NCI-H774 (cell line): ENCODE data around the gene SGCA.

Experiments used
- DNase-seq: peaks from one replicate; lab custom pipeline; 2025; lab: John Stamatoyannopoulos, UW

Gene SGCA

GRCh38 chr17:50182783-50183420, 17.1 kb downstream of the SGCA start:
- no peak for DNase-seq

DNA sequence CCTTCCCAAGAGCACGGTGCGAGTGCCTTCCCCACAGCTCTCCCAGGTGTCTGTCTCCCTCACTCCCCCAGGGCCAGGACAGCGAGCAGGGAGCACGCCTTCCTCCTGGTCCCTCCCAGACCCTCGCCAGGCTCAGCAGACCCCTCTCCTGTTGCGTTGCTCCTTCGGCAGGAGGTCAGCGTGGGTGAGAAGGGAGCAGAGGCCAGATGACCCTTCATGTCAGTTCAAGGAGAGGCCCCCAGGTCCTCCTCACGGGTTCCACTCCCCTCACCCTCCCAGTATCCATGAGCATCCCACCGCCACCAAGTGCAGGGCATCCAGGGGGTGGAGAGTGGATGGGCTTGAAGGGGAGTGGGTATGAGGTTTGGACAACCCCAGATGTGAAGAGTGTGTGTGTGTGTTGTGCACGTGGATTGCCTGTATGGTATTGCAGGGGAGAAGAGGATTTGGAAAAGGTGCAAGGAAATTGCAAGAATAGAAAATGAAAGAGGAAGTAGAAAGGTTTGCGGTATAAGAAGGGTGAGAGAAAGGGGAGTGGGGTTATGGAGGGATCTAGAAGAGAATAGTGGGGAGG, 17.7 kb downstream of the SGCA start:
- no peak for DNase-seq

DNA sequence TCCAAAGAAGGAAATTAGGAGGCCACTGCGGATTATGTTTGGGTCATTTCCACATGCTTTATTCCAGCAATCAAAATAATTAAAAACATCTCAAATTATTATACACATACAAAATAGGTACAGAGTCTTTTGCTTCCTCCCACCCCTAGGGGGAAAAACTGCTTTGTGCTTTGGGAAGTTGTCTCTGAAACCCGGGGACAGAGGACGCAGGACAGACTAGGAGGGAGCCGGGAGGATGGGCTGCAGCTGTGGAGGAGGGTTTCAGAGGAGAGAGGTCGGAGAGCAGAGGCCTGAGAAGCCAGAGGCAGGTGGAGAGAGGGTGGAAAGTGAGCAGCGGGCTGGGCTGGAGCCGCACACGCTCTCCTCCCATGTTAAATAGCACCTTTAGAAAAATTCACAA, 18.3 kb downstream of the SGCA start:
- no peak for DNase-seq

DNA sequence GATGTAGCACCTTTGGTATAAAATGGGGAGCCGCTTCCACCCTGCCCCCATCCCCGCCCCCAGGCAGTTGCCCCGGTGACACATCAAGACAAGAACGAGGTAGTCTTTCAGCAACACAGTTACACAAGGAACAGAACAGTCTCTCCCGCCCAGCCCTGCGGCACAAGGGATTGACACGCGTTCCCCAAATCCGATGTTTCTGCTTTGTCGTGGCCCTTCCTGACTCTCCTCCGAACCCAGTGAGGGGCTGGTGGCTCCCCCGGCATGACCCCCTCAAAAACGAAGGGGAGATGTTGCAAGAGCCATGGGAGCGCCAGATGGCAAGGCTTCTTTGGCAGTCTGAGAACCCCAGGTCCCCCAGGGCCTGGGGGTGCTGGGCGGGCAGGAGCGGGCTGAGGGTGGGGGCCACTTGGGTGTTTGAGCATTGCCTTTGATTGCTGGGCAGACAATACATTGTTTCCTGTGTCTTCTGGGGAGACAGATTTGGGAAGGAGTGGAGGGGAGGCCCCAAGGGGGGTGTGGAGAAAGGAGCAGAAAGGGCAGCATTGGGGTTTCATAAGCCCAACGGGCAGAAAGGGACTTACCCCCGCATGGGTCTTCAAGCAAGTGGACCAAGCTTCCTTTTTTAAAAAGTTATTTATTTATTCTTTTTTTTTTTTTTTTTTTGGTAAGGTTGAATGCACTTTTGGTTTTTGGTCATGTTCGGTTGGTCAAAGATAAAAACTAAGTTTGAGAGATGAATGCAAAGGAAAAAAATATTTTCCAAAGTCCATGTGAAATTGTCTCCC, 19.0 kb downstream of the SGCA start:
- no peak for DNase-seq

DNA sequence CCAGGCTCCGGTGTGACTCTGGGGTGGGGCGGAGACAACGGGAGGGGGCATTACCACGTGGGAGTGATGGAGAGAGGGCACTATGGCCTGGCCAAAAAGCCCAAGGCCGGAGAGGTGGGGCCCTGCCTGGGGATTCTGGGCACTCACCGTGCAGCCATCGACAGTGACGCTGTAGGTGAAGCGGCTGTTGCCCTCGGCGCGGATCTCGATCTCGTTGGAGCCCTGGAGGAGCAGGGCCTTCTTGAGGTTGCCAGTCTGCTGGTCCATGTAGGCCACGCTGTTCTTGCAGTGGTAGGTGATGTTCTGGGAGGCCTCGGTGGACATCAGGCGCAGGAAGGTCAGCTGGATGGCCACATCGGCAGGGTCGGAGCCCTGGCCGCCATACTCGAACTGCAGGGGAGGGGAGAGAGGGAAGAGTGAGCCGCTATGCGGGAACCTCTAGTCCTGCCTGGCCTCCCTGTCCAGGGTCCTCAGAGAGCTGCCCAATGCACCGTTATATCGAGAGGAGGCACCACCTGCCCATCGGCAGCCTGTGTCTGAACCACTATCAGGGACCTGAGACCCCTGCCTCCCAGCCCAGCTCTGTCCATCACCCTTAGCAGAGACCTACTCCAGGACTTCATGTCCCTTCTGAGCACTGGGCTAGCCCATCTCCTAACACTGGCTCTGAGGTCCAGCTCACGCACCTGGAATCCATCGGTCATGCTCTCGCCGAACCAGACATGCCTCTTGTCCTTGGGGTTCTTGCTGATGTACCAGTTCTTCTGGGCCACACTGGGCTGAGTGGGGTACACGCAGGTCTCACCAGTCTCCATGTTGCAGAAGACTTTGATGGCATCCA, 20.0 kb downstream of the SGCA start:
- no peak for DNase-seq

GRCh38 chr17:50186661-50187393, 21.0 kb downstream of the SGCA start:
- no peak for DNase-seq

GRCh38 chr17:50187394-50187725, 21.6 kb downstream of the SGCA start:
- no peak for DNase-seq

- DNase-seq = no peak
Observed at GRCh38 chr17:50187751-50188530, 22.1 kb downstream of the SGCA start.

DNA sequence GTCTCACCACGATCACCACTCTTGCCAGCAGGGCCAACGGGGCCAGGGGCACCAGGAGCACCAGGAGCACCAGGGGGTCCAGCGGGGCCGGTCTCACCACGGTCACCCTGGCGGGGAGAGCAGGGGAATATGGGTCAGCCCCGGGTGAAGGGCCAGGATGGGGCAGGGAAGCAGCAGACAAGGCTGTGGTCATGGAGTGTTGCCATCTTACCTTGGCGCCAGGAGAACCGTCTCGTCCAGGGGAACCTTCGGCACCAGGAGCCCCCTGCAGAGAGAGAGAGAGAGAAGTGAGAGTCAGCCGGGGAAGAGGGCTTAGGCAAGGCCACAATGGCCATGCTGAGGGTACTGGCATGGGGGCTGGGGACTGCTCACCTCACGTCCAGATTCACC, 22.7 kb downstream of the SGCA start:
- no peak for DNase-seq

GRCh38 chr17:50188921-50189549, 23.2 kb downstream of the SGCA start:
- DNase-seq = no peak

DNA sequence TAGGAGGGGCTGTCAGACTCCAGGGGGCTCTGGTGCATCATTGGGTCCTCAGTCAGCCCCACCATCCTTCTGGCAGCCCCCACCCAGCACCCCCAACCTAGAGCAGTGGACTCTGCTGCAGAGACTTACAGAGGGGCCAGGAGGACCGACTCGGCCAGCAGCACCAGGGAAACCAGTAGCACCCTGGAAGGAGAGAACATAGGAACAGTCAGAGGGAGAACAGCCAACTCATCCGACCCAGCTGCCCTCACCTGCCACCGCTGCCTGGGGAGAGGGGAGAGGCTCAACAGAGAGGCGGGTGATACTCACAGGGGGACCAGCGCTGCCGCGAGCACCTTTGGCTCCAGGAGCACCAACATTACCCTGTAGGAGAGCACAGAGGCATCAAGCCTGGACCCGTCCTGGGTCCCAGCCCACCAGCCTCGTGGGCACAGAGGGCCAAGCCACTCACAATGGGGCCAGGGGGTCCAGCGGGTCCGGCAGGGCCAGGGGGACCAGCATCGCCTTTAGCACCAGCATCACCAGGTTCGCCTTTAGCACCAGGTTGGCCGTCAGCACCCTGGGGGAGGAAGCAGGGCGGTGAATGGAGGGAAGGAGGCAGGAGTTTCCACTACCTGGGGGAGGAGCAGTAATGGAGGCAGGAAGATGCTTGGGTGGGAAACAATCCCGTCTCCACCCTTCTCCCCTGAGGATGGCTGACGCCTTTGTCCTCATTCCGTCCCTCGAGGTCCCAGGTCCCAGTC, 23.9 kb downstream of the SGCA start:
- DNase-seq = no peak

DNA sequence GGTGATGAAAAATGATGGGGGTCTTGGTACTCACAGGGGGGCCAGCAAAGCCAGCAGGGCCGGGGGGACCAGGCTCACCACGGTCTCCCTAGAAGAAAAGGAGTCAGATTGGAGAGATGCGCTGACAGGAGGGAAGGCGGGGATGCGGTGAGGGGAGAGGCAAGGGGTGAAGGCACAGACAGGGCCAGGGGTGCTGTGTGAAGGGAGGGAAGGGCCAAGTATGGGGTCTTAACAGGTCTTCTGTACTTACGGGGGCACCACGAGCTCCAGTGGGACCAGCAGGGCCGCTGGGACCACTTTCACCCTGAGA, 24.4 kb downstream of the SGCA start:
- no peak for DNase-seq

DNA sequence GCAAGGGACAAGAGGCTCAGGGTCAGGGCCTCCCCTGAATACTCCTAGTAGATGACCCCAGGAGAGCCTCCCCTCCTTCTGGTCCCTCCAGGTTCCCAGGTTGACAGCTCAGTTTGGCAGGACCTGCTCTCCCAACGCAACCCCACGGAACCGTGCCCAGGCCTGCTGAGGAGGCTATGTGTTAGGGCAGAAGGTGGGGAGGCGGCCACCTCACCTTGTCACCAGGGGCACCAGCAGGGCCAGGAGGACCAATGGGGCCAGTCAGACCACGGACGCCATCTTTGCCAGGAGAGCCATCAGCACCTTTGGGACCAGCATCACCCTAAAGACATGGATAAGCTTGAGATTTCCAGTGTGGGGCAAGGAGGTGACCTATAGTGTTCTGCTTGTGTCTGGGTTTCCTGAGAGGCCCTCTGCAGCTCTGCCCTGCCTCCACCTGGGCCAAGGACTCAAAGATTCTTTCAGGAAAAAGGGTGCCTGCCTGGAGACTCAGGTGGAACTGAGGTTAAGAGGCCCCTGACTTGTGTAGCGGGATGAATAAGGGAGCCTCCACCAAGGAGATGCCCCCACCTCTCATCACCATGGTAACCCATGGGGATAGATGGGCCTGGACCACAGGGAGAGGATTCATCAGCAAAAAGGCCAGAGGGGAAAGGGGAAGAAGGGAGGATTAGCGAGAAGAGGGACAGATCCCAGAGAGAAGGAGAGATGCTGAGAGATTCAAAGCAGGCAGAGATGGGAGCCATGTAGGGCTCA, 25.0 kb downstream of the SGCA start:
- no peak for DNase-seq

- no peak for DNase-seq
Observed at GRCh38 chr17:50191359-50192143, 25.7 kb downstream of the SGCA start.

DNA sequence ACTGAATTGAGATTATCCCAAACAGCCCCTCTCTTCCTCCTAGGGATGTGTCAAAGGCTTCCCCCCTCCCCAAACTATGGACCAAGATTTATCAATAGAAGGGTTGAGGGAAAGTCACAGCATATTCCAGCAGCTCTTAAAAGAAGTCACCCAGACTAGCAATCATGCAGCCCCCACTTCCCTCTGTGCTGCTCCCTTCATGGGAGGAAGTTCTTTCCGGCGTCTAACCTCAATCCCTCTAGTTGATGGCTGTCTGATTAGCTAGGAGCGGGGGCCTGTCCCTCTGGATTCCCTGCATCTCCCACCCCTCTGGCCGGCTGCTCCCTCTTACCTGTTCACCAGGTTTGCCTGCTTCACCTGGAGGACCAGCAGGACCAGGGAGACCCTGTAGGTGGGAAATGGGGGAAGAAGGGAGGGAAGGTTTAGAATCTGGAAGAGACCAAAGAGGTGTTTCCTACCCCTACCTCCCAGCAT, 26.4 kb downstream of the SGCA start:
- no peak for DNase-seq

- DNase-seq = no peak
Observed at GRCh38 chr17:50192618-50193291, 26.9 kb downstream of the SGCA start.

DNA sequence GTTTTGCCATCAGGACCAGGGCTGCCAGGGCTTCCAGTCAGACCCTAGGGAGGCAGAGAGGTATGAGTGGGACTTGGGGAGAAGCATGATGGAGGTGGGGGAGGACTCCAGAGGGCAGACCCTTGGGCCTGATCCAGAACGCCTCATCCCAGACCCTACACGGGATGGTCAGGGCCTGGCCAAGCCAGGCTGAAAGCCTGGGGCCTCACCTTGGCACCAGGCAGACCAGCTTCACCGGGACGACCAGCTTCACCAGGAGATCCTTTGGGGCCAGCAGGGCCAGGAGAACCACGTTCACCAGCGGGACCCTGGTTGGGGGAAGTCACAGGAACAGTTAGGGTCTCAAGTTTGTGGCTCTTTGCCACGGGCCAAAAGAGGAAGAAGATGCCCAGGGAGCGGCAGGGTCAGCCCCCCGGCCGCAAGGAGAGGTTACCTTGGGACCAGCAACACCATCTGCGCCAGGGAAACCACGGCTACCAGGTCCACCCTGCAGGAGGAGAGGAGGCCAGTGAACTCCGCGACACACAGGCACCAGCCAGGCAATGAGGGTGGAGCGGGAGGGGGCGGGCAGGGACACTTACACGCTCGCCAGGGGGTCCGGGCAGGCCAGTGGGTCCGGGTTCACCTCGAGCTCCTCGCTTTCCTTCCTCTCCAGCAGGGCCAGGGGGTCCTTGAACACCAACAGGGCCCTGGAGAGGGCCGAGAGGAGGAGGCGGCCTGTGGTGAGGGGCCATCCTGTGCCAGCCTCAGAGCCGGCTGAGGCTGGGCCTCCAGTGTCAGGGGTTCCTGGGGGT, 28.5 kb downstream of the SGCA start:
- no peak for DNase-seq
